Measurements from ENCODE around the gene ATP6V0C.

ATP6V0C gene

DNA sequence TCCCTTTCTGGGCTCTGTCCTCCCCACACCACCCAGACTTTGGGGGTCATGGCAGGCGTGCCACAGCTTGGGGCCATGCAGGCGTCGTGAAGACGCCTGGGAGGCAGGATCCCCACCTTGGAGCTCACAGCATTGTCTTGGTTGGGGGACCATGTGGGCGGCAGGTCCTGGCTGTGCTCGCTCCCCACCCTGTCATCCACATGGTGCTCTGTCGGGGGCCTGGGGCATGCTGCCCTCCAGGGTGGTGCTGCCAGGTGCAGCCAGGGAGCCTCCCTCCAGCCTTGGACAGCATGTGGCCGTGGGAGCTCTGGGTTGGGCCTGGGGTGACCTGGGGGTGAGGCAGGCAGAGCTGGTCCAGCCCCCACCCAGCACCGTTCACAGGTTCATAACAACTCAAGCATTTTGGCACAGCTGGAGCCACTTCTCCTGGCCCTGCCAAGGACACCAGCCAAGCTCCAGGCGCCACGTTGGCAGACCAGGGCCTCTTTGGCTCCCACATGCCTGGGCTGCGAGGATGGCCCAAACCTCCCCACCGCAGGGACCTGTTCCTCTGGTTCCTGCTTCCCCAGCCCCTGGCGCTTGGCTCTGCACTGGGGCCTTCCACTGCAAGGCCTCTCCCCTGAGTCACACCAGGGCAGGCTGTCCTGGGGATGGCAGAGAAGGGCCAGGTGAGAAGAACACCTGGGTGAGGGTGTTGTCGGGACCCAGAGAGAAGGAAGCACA lies 15.1 kb upstream of the ATP6V0C start:
- H3K4me3 ChIP-seq (replicated peaks; ENCODE audit: low read depth, low read length), result no peak overlapping the region
- TF ChIP-seq, protein P1, sequence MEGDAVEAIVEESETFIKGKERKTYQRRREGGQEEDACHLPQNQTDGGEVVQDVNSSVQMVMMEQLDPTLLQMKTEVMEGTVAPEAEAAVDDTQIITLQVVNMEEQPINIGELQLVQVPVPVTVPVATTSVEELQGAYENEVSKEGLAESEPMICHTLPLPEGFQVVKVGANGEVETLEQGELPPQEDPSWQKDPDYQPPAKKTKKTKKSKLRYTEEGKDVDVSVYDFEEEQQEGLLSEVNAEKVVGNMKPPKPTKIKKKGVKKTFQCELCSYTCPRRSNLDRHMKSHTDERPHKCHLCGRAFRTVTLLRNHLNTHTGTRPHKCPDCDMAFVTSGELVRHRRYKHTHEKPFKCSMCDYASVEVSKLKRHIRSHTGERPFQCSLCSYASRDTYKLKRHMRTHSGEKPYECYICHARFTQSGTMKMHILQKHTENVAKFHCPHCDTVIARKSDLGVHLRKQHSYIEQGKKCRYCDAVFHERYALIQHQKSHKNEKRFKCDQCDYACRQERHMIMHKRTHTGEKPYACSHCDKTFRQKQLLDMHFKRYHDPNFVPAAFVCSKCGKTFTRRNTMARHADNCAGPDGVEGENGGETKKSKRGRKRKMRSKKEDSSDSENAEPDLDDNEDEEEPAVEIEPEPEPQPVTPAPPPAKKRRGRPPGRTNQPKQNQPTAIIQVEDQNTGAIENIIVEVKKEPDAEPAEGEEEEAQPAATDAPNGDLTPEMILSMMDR (IDR thresholded peaks at IDR 0.05; ENCODE audit: low read depth, low read length, missing control alignments), result no peak
- DNase-seq (ENCODE audit: extremely low read depth, low read depth), result no peak

DNA sequence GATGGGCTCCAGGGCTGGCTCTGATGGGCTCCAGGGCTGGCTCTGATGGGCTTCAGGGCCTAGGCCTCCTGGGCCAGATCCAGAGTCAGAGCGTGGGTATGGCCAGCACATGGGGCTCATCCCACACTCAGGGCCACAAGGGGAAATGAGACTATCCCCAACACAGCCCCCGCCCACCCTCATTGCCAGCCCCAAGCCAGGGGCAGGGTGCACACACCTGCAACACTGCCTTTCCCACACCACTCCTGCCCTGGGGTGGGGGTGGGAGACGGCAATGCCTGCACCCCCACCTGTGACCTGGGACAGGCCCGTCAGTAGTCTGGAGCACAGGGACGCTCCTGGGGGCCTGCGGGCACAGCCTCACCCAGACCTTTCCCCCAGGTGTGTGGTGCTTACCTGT lies 14.3 kb upstream of the ATP6V0C start:
- no peak for DNase-seq (ENCODE audit: extremely low read depth, low read depth)
- TF ChIP-seq, protein P1 (IDR thresholded peaks at IDR 0.05; ENCODE audit: low read depth, low read length, missing control alignments), result no peak
- no peak overlapping the region for H3K4me3 ChIP-seq (replicated peaks; ENCODE audit: low read depth, low read length)

DNA sequence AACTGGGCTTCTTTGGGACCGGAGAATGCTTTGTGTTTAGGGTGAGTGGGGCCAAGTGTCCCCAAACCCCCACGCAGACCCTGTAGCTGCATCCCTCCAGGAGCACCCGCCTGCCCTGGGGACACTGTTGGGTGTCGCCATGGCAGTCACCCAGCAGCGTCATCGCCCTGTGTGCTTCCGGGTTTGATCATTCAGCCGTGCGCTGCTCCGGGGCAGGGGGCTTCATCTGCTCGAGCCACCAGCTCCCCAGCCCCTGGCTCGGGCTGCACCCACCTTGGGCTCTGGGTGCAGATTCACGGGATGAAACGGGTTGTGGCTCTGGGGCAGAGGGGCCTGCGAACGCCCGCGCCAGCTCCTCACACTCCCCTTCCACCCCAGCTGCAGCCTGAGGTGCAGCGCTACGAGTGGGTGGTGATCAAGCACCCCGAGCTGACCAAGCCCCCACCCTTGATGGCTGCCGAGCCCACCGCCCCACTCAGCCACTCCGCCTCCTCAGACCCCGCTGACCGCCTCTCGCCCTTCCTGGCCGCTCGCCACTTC lies 13.8 kb upstream of the ATP6V0C start:
- no peak for DNase-seq (ENCODE audit: extremely low read depth, low read depth)
- TF ChIP-seq, protein P1 (IDR thresholded peaks at IDR 0.05; ENCODE audit: low read depth, low read length, missing control alignments), result no peak

DNA sequence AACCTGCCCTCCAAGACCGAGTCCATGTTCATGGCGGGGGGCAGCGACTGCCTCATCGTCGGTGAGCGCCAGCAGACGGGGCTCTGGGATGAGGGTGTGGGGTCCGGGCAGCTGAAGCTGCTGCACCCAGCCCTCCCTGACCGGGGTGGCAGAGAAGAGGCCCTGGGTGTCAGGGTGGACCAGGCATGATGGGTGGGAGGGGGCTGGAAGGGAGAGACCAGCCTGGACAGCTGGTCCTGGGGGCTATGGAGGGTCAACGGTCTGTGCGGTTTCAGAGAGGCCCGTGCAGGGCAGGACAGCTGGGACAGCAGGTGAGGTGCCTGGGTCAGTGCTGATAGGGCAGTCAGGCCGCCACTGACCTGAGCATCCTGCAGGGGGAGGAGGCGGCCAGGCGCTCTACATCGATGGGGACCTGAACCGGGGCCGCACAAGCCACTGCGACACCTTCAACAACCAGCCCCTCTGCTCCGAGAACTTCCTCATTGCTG lies 13.3 kb upstream of the ATP6V0C start:
- TF ChIP-seq, protein P1 (IDR thresholded peaks at IDR 0.05; ENCODE audit: low read depth, low read length, missing control alignments), result no peak

More for the DNA sequence above, 13.8 kb upstream of the ATP6V0C start:
- no peak overlapping the region for H3K4me3 ChIP-seq (replicated peaks; ENCODE audit: low read depth, low read length)

DNA sequence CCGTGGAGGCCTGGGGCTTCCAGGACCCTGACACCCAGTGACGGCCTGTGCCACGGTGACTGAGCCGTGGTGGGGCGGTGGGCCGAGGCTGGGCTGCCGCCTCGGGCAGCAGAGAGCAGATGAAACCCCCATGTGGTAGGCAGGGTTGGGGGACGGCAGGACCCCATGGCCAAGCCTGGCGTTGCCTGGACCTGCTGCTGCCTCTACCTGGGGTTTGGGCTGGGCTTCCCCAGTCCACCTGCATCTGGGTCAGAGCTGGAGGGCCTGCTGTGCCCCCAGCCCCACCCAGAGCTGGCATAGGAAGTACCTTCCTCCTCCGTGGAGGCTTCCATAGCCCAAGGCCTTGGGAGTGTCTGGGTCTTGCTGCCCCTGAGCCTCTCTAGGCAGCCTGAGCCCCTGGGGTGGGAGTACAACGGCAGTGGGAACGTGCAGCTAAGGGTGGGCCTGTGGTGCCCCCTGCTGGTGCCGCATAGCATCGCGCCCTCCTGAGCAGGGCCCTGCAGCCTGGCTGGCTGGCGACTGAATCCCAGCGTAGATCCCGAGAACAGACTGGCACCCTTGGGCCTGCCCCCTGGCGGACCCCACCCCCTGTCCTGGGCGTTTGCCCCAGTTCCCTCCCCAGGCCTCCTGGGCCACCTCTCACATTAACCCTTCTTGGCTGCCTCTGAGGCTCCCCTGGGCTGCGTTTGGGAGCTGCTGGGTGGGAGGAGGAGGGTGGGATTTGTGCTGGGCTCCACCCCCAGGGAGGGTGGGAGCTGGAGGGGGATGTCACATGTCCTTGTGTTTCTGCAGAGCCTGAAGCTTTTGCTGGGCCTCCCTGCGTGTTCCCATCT lies 12.6 kb upstream of the ATP6V0C start:
- peak; percentile 35 for DNase-seq (ENCODE audit: extremely low read depth, low read depth)
- H3K4me3 ChIP-seq (replicated peaks; ENCODE audit: low read depth, low read length), result no peak overlapping the region
- TF ChIP-seq, protein P1 (IDR thresholded peaks at IDR 0.05; ENCODE audit: low read depth, low read length, missing control alignments), result peak; percentile 97

More for the DNA sequence above, 13.3 kb upstream of the ATP6V0C start:
- DNase-seq (ENCODE audit: extremely low read depth, low read depth), result no peak
- no peak overlapping the region for H3K4me3 ChIP-seq (replicated peaks; ENCODE audit: low read depth, low read length)

DNA sequence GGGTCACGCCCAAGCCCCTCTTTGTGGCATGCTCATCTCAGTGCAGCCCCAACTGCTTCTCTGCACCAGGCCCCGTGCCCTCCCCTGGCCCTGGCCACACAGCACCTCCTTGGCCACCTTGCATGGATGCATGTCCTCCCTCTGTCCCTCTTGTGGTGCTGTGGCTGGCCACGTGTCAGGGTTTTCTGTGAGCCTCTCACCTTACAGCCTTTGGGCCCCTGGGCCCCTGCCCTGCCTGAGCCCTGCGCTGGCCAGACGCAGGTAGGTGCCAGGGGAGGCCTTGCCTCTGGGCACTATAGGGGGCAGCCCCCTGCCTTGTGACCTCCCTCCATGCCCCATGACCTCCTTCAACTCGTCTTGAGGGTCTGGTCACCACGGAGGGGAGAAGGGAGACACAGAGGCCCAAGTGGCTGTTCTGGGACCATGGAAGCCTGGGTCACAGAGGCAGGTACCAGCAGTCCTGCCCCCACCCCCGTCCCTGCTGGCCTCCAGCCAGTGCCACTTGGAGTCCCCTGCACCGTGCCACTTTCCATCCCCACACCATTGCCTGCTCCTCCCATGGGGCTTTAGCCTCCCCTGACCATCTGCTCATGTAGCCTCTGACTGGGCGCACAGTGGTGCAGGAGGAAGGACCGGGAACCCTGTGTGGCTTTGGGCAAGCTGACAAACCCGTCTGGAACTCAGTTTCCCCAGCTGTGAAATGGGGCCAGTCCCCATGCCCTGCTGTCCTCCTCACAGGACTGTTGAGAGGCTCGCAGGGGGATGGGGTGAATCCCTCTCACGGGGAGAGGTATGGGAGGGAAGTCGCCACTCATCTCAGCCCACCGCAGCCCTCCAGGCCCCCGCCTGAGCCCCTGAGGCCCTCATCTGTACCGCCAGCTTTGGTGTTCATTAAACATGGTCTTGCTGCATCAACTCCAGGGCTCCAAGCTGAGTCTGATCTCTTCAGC lies 11.5 kb upstream of the ATP6V0C start:
- no peak overlapping the region for H3K4me3 ChIP-seq (replicated peaks; ENCODE audit: low read depth, low read length)
- TF ChIP-seq, protein P1 (IDR thresholded peaks at IDR 0.05; ENCODE audit: low read depth, low read length, missing control alignments), result no peak
- no peak for DNase-seq (ENCODE audit: extremely low read depth, low read depth)

All from HFF-Myc (cell line).